Mucosa of stomach (tissue), 1 donor: ENCODE measurements around the gene DNAAF5.

ENCODE experiments used
- H3K27me3 ChIP-seq: one replicate; pipeline ENCODE4 v1.7.0; 2013; ENCODE audit warnings: mild to moderate bottlenecking, low read length; ENCODE audit not compliant: control insufficient read depth, insufficient read depth
- H3K36me3 ChIP-seq: one replicate; pipeline ENCODE4 v1.7.0; 2013; ENCODE audit warnings: low read length; ENCODE audit not compliant: control insufficient read depth, insufficient read depth
- H3K4me1 ChIP-seq: one replicate; pipeline ENCODE4 v1.7.0; 2013; ENCODE audit warnings: mild to moderate bottlenecking, low read length; ENCODE audit not compliant: control insufficient read depth, insufficient read depth
- H3K4me3 ChIP-seq: one replicate; pipeline ENCODE4 v1.7.0; 2013; ENCODE audit warnings: low read length
- H3K9ac ChIP-seq: one replicate; pipeline ENCODE4 v1.7.0; 2013; ENCODE audit warnings: mild to moderate bottlenecking, low read length, moderate library complexity
- H3K9me3 ChIP-seq: one replicate; pipeline ENCODE4 v1.7.0; 2013; ENCODE audit warnings: mild to moderate bottlenecking, low read length, moderate library complexity; ENCODE audit not compliant: control insufficient read depth
- donor health status: Pancreatic carcinoma.

DNAAF5 gene

DNA sequence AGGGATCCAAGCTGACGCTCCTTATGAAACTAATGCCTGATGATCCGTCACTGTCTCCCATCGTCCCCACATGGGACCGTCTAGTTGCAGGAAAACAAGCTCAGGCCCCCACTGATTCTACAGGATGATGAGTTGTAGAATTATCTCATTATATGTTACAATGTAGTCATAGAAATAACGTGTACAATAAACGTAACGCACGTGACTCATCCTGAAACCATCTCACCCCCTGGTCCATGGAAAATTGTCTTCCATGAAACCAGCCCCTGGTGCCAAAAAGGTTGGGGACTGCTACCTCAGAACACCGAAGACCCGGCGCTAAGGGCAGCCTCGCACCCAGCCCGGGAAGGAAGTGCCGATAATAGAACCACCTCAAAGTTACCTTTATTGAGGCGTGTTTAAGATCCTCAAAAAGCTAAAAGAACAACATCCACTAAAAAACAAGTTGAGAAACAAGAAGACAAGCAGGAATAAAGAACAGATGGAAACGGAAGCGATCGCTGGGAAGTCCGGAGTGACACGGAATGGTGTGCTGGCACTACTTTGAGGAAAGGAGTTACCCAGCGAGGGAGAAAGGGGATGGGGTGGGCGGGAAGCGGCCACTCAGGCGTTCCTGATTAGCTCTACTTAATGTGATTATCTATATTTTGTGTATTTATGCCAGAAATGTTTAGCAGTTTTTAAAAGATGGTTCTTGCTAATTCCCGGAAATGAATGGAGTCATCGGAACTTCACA lies 50.7 kb downstream of the DNAAF5 start:
- Histone ChIP-seq H3K4me3 (no peak overlapping the region), H3K27me3 (no peaks in the 10 kb centered on the region), H3K9me3 (no peaks in the 10 kb centered on the region), H3K4me1 (no peaks in the 10 kb centered on the region), H3K36me3 (no peaks in the 10 kb centered on the region), H3K9ac (no peak overlapping the region)

- Histone ChIP-seq H3K9ac (no peak overlapping the region), H3K27me3 (no peaks in the 10 kb centered on the region), H3K36me3 (no peaks in the 10 kb centered on the region), H3K4me3 (no peak overlapping the region), H3K9me3 (no peaks in the 10 kb centered on the region), H3K4me1 (no peaks in the 10 kb centered on the region)
Measured at GRCh38 chr7:777728-778078, 51.2 kb downstream of the DNAAF5 start.

- Histone ChIP-seq H3K9ac (no peak overlapping the region), H3K27me3 (no peaks in the 10 kb centered on the region), H3K4me3 (no peak overlapping the region), H3K4me1 (no peaks in the 10 kb centered on the region), H3K36me3 (no peaks in the 10 kb centered on the region), H3K9me3 (no peaks in the 10 kb centered on the region)
Measured at GRCh38 chr7:778271-778967, 51.9 kb downstream of the DNAAF5 start.

DNA sequence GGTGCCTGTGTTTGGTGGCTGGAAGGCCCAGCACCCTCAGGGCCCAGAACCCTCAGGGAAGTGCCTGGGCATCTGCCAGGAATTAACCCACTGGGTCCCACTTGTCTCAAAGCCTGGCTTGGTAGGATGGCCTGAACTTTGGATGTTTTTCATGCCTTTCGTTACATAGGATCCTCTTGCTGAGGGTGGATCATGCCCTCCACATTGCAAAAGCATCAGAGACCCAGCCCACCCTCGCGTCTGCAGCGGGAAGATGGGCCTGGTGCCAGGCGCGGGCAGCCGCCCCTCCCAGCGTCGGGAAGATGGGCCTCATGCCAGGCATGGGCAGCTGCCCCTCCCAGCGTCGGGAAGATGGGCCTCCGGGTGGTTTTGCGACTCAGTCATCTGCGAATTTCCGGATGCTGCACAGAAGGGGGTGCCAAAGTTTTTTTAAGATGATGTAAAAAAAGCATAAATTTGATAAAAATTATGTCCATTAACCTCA lies 52.5 kb downstream of the DNAAF5 start:
- Histone ChIP-seq H3K27me3 (no peaks in the 10 kb centered on the region), H3K9ac (no peak overlapping the region), H3K36me3 (no peaks in the 10 kb centered on the region), H3K4me3 (no peak overlapping the region), H3K4me1 (no peaks in the 10 kb centered on the region), H3K9me3 (no peaks in the 10 kb centered on the region)

DNA sequence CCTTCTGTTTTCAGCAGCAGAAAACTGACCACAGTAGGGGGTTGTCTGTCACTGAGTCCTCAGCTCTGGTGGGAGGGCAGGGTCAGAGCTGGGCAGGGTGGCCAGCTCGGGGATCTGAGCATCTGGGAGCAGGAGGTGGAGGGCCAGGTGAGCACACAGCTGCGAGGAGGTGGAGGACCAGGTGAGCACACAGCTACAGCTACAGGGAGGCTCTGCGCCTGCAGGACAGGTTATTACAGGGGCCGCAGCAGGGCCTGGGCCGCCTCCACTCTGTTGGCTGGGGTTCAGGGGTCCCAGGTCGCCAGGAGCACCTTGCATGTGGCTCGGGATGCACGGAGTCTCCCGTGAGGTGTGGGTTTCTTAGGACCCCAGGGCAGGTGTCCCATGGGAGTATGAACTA lies 53.0 kb downstream of the DNAAF5 start:
- Histone ChIP-seq H3K4me3 (no peak overlapping the region), H3K9me3 (no peaks in the 10 kb centered on the region), H3K4me1 (no peaks in the 10 kb centered on the region), H3K27me3 (no peaks in the 10 kb centered on the region), H3K36me3 (no peaks in the 10 kb centered on the region), H3K9ac (no peak overlapping the region)

GRCh38 chr7:780081-780480 lies 53.6 kb downstream of the DNAAF5 start:
- peaks cover 4% of the 10 kb centered on the region for H3K36me3 ChIP-seq
- H3K27me3 ChIP-seq = no peaks in the 10 kb centered on the region
- H3K9ac ChIP-seq = no peak overlapping the region
- H3K4me3 ChIP-seq = no peak overlapping the region
- H3K9me3 ChIP-seq = no peaks in the 10 kb centered on the region
- H3K4me1 ChIP-seq = no peaks in the 10 kb centered on the region

DNA sequence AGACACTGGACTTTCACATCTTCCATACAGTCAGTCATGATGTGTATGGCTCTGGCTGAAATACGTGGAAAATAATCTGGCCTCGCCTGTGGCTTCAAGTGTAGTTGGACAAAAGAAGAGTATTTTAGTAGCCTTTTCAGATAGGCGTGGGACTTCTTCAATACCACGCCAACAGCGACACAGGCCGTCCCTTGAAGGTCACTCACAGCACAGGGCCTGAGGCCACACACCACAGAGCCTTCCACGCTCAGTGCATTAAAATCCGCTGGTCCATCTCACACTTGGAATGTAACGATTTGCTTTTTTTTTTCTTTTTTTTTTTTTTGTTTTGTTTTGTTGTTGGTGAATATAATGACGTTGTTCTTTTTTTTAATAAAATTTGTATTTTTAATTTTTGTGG lies 54.0 kb downstream of the DNAAF5 start:
- Histone ChIP-seq H3K4me1 (no peaks in the 10 kb centered on the region), H3K9me3 (no peaks in the 10 kb centered on the region), H3K9ac (no peak overlapping the region), H3K4me3 (no peak overlapping the region), H3K36me3 (peaks cover 7% of the 10 kb centered on the region), H3K27me3 (no peaks in the 10 kb centered on the region)

GRCh38 chr7:781186-781849 lies 54.8 kb downstream of the DNAAF5 start:
- Histone ChIP-seq H3K9me3 (no peaks in the 10 kb centered on the region), H3K27me3 (no peaks in the 10 kb centered on the region), H3K36me3 (peaks cover 9% of the 10 kb centered on the region), H3K4me1 (no peaks in the 10 kb centered on the region), H3K9ac (no peak overlapping the region), H3K4me3 (no peak overlapping the region)

GRCh38 chr7:781936-782529 lies 55.5 kb downstream of the DNAAF5 start:
- Histone ChIP-seq H3K27me3 (no peaks in the 10 kb centered on the region), H3K9me3 (no peaks in the 10 kb centered on the region), H3K9ac (no peak overlapping the region), H3K4me3 (no peak overlapping the region), H3K36me3 (peaks cover 9% of the 10 kb centered on the region), H3K4me1 (peaks cover 5% of the 10 kb centered on the region)

GRCh38 chr7:782718-783449 lies 56.4 kb downstream of the DNAAF5 start:
- Histone ChIP-seq H3K9me3 (no peaks in the 10 kb centered on the region), H3K36me3 (peaks cover 9% of the 10 kb centered on the region), H3K9ac (no peak overlapping the region), H3K4me1 (peaks cover 5% of the 10 kb centered on the region), H3K4me3 (no peak overlapping the region), H3K27me3 (no peaks in the 10 kb centered on the region)

GRCh38 chr7:783556-784490 lies 57.3 kb downstream of the DNAAF5 start:
- peaks cover 9% of the 10 kb centered on the region for H3K36me3 ChIP-seq
- H3K4me3 ChIP-seq = no peak overlapping the region
- no peak overlapping the region for H3K9ac ChIP-seq
- H3K9me3 ChIP-seq = no peaks in the 10 kb centered on the region
- peaks cover 5% of the 10 kb centered on the region for H3K4me1 ChIP-seq
- no peaks in the 10 kb centered on the region for H3K27me3 ChIP-seq
